ENCODE results near the gene PRMT7. TPM values are rescaled to one million over a fixed set of nuclear protein-coding genes. Genes with fewer than 3 reads are reported as not detected.

PRMT7 gene
- total RNA-seq, 1 donor from 2014 or later = 71.9 TPM

- Mint-ChIP-seq H3K9me3 (no peaks in the 10 kb centered on the region), H3K4me1 (no peaks in the 10 kb centered on the region), H3K27me3 (ENCODE audit: low read depth) (no peaks in the 10 kb centered on the region), H3K27ac (ENCODE audit: unreplicated experiment) (no peak overlapping the region), H3K36me3 (ENCODE audit: low read depth) (peaks cover 5% of the 10 kb centered on the region), H3K4me3 (no peak overlapping the region)
- no peak for DNase-seq (ENCODE audit: low read depth, low spot score)
- TF ChIP-seq CTCF (conservative IDR thresholded peaks at IDR 0.05) = no peak
Observed at GRCh38 chr16:68299571-68300453, 11.0 kb upstream of the PRMT7 start.

- TF ChIP-seq CTCF (conservative IDR thresholded peaks at IDR 0.05) = no peak
- H3K9me3 Mint-ChIP-seq = no peaks in the 10 kb centered on the region
- no peaks in the 10 kb centered on the region for H3K27me3 Mint-ChIP-seq (ENCODE audit: low read depth)
- no peaks in the 10 kb centered on the region for H3K4me1 Mint-ChIP-seq
- no peak overlapping the region for H3K4me3 Mint-ChIP-seq
- peaks cover 5% of the 10 kb centered on the region for H3K36me3 Mint-ChIP-seq (ENCODE audit: low read depth)
- no peak for DNase-seq (ENCODE audit: low read depth, low spot score)
- H3K27ac Mint-ChIP-seq (ENCODE audit: unreplicated experiment) = no peak overlapping the region
Observed at GRCh38 chr16:68300734-68301459, 9.9 kb upstream of the PRMT7 start.

GRCh38 chr16:68306633-68307032, 4.2 kb upstream of the PRMT7 start:
- H3K27me3 Mint-ChIP-seq (ENCODE audit: low read depth) = no peaks in the 10 kb centered on the region
- H3K4me1 Mint-ChIP-seq = peaks cover 17% of the 10 kb centered on the region
- DNase-seq (ENCODE audit: low read depth, low spot score) = no peak
- H3K36me3 Mint-ChIP-seq (ENCODE audit: low read depth) = peaks cover 5% of the 10 kb centered on the region
- no peak for TF ChIP-seq CTCF (conservative IDR thresholded peaks at IDR 0.05)
- H3K4me3 Mint-ChIP-seq = no peak overlapping the region
- H3K27ac Mint-ChIP-seq (ENCODE audit: unreplicated experiment) = no peak overlapping the region
- no peaks in the 10 kb centered on the region for H3K9me3 Mint-ChIP-seq

- peak overlapping the region; percentile 96 for H3K4me3 Mint-ChIP-seq
- no peak for DNase-seq (ENCODE audit: low read depth, low spot score)
- peak overlapping the region; percentile 97 for H3K27ac Mint-ChIP-seq (ENCODE audit: unreplicated experiment)
- no peaks in the 10 kb centered on the region for H3K27me3 Mint-ChIP-seq (ENCODE audit: low read depth)
- H3K36me3 Mint-ChIP-seq (ENCODE audit: low read depth) = no peaks in the 10 kb centered on the region
- peaks cover 34% of the 10 kb centered on the region for H3K4me1 Mint-ChIP-seq
- no peaks in the 10 kb centered on the region for H3K9me3 Mint-ChIP-seq
- no peak for TF ChIP-seq CTCF (conservative IDR thresholded peaks at IDR 0.05)
Observed at GRCh38 chr16:68309799-68310198, 1.0 kb upstream of the PRMT7 start.

GRCh38 chr16:68310437-68310773, 414 bp upstream of the PRMT7 start:
- peak overlapping the region; percentile 97 for H3K27ac Mint-ChIP-seq (ENCODE audit: unreplicated experiment)
- no peaks in the 10 kb centered on the region for H3K36me3 Mint-ChIP-seq (ENCODE audit: low read depth)
- peaks cover 34% of the 10 kb centered on the region for H3K4me1 Mint-ChIP-seq
- peak overlapping the region; percentile 96 for H3K4me3 Mint-ChIP-seq
- no peak for DNase-seq (ENCODE audit: low read depth, low spot score)
- no peaks in the 10 kb centered on the region for H3K9me3 Mint-ChIP-seq
- H3K27me3 Mint-ChIP-seq (ENCODE audit: low read depth) = no peaks in the 10 kb centered on the region
- TF ChIP-seq CTCF (conservative IDR thresholded peaks at IDR 0.05) = no peak
